HG03045 (cell line): ENCODE results near the gene FIGN.

ENCODE experiments used
- ATAC-seq: cut with Tn5 transposase; IDR thresholded peaks from one replicate; pipeline ENCODE4 v1.9.1; 2021; ENCODE audit warnings: mild to moderate bottlenecking, moderate library complexity; ENCODE audit not compliant: unreplicated experiment

The FIGN gene

DNA sequence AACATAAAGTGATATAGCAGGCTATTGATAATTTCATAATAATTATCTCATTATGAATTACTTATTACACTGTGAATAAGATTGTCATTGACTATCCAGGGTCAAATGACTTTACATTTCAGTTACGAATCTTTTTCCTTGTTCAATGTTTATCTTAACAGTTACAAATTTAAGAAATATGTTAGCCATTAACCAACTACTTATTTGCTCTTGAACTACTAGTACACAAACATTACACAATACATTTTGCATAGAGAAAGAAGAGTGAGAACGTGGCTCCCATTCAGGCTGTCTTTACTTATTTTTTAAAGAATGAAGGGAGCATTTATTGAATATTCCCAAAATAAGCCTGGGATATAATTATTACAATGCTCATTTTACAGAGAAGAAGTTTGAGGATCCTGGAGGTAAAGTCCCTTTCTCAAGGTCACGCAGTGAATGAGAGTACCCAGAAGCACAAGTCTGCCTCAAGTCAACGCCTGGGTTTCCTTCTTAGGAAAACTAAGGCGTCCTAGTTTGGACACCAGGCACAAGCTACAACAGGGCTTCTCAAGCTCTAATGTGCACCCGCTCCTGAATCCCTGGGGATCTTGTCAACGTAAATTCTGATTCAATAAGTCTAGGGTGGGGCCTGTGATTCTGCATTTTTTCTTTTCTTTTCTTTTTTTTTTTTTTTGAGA is 164.2 kb downstream of the FIGN start:
- ATAC-seq, result no peak

DNA sequence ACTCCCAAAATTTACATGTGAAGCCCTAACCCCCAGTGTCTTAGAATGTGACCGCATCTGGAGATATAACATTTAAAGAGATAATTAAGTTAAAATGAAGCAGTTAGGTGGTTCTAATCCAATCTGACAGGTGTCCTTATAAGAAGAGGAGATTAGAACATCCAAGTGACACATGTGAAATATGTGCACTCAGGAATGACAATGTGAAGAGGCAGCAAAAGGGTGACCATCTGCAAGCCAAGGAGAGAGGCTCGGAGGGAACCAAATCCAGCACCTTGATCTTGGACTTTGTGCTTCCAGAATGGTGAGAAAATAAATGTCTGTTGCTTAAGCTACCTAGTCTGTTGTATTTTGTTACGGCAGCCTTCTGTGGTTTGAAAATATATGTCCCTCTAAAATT is 165.4 kb downstream of the FIGN start:
- ATAC-seq, result no peak

DNA sequence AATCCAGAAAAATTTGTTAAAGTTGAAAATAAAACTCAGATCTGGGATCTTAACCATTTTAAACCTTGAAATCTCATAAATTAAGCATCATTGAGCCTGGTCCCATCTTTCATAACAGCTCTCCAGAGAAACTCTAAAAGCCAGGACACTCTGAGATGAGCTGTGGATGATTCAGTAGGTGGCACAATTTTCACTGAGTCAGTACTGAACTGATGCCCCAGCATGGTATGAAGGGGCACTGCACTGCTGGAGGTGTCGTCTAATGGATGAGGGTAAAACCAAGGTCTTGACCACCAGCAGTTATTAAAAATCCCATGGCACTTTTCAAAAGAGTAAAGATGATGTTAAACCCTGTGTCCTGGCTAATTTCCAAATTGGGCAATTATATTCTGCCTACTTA is 170.6 kb downstream of the FIGN start:
- ATAC-seq, result no peak

GRCh38 chr2:163564236-163564635 is 171.6 kb downstream of the FIGN start:
- ATAC-seq, result no peak

DNA sequence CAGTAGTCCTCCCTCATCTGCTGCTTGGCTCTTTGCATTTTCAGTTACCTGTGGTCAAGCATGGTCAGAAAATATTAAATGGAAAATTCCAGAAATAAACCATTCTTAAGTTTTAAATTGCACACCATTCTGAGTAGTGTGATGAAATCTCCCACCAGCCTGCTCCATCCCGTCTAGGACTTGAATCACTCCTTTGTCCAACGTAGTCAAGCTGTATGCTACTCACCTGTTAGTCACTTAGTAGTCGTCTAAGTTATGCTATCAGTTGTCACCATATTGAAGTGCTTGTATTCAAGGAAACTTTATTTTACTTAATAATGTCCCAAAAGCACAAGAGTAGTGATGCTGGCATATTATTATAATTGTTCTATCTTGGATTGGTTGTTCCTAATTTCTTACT is 172.5 kb downstream of the FIGN start:
- no peak for ATAC-seq

- no peak for ATAC-seq
Observed at GRCh38 chr2:163558251-163559021, 177.4 kb downstream of the FIGN start.

DNA sequence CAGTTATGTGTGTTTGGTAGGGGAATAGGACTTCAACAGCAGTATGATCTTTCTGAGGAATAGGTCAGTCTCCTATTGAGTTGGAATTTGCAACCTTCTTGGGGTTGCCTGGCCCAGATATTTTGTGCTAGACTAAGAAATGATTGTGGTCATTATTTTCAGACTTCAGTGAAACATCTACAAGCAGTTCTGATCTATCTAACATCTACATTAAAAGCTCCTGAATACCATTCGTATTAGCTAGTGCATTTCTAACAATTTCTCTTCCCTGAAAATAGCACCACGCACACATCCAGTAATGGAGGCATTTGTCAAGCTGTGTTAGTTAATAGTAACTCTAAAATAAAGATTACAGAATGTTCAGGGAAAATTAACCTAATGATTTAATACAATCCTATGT is 179.3 kb downstream of the FIGN start:
- ATAC-seq, result no peak

GRCh38 chr2:163554864-163555263 is 180.9 kb downstream of the FIGN start:
- no peak for ATAC-seq

DNA sequence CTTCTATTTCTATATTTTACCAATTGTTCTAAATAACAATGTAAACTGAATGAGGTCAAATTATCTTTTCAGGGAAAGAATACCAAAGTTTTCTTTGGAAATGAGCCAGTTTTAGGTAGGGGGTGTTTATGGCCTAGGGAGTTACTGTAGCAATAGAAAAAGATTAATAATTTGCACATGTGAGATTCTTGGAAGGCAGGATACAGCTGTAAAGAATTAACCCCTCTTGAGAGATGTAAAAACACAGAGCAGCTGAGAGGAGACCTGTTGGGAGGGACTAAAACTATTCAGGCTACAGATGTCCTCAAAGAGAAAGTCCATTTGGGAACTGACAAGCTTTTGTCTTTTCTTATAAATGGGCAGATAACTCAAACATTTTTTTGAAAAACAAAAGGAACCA is 182.2 kb downstream of the FIGN start:
- no peak for ATAC-seq

DNA sequence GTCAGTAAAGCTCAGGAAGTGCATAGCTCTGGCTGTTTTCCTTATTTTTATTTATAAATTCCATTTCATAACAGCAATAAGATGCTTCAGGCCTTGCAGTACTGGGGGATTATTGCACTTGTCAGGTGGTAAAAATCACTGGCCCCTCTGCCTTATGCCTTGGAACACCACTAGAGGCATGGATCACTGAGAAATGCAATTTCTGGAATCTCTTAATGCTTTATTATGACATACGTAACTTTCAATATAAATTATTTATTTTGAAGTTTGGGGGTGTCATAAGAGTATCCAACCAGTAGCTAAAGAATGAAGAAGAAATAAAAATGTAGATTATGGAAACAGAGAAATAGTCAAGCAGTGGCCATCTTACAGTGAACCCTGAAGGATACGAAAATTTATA is 183.1 kb downstream of the FIGN start:
- ATAC-seq, result no peak

DNA sequence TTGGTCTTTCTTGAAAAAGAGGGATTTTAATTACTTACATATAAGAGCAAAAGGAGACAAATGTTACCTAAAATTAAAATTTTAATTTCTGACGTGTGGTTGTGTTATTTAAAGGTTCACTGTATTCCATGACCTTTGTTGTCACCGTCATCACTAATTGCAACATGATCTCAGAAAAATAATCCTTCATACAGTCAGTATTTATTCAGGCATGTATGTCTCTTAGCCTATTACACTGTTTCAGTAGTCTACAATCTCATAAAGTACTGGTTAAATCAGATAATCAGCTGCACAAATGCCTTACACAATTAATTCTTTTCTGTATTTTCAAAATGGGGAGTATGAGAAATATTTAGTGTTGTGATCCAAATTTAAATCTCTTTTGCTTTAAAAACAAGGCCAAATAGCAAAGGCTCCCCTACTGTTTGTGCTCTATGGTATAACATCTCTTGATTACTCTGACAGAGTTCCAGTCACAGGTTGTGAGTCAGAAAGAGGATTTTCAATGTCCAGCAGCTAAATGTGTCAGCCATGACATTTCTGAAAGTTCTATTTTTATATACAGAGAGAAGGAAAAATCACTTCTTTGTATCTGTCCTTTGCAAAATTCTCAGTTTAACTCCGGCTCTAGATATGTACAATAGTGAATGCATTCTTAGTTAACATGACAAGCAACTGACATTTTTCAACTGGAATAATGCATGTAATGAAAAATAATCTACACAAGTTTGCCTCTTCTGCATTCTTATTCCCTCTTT is 184.0 kb downstream of the FIGN start:
- no peak for ATAC-seq

DNA sequence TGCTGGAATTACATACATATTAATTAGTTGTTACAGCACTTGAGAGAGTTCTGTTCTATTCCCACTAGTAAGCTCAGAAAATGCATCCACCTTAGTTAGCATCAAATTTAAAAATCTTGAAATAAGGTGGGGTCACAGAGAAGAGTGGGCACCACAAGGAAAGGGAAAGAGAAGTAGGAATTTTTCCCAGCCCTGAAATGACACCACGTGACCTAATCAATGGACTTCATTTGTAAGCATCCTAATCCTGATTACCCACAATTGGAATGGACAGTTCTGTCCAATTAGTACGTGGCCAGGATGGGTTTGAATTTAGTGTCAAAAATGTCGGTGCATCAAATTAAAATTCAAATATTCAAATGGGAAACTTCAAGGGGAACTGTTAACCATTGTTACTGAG is 186.8 kb downstream of the FIGN start:
- no peak for ATAC-seq
